ENCODE results near the gene UGT2B10. TPM values are rescaled to one million over a fixed set of nuclear protein-coding genes. Genes with fewer than 3 reads are reported as not detected.

Gene UGT2B10
- total RNA-seq, 1 experiment from 2014 or later: not detected

GRCh38 chr4:68780232-68780631 lies 35.6 kb upstream of the UGT2B10 start:
- Histone ChIP-seq H4K5ac (ENCODE audit: insufficient read length, low read depth, low read length) (no peak overlapping the region), H3K79me1 (ENCODE audit: insufficient read depth, low read depth, low read length, poor library complexity, severe bottlenecking) (no peaks in the 10 kb centered on the region)
- H3K36me3 Mint-ChIP-seq (ENCODE audit: insufficient read depth in 1 of 3, low read depth in 3 of 3): peaks cover 0 to 5% (median 0%) of the 10 kb centered on the region in 3 experiments; a peak in 1 of 7 replicates

More at GRCh38 chr4:68780232-68780631, 35.6 kb upstream of the UGT2B10 start:
- H2BK12ac ChIP-seq (ENCODE audit: insufficient read length, low read depth, low read length): no peak overlapping the region
- no peak overlapping the region for H3K23ac ChIP-seq (ENCODE audit: insufficient read length, low read depth, low read length)
- H3K18ac ChIP-seq (ENCODE audit: insufficient read length, low read depth, low read length): no peak overlapping the region
- no peak overlapping the region for H2BK5ac ChIP-seq (ENCODE audit: insufficient read length, low read length)
- no peak overlapping the region for H3K27ac Mint-ChIP-seq
- H3K4me1 Mint-ChIP-seq: peaks cover 0 to 2% of the 10 kb centered on the region in 2 experiments; a peak in 2 of 4 replicates
- H3K27ac ChIP-seq (ENCODE audit: insufficient read length, low read depth, low read length): no peak overlapping the region
- no peaks in the 10 kb centered on the region for H3K79me2 ChIP-seq (ENCODE audit: insufficient read depth, low read length)
- no peak overlapping the region for H3K4me3 Mint-ChIP-seq
- H2AFZ ChIP-seq (ENCODE audit: low read length): no peak overlapping the region
- no peak overlapping the region for H3K4ac ChIP-seq (ENCODE audit: low read depth, low read length)
- H3T11ph ChIP-seq (ENCODE audit: low read length): no peak overlapping the region
- no peak overlapping the region for H3K56ac ChIP-seq (ENCODE audit: insufficient read length, low read depth, low read length)
- H3K9me3 ChIP-seq (ENCODE audit: control insufficient read depth, low read depth, low read length): no peaks in the 10 kb centered on the region
- H4K91ac ChIP-seq (ENCODE audit: insufficient read length, low read depth, low read length): no peak overlapping the region
- no peak overlapping the region for H2BK120ac ChIP-seq (ENCODE audit: low read depth, low read length, poor library complexity, severe bottlenecking)
- no CpG with 5 or more reads among the region's 1 CpG for WGBS (ENCODE audit: extremely low coverage, insufficient read length, low lambda C conversion rate)
- no peak overlapping the region for H3K4me2 ChIP-seq (ENCODE audit: insufficient read depth, insufficient read length, low read length)
- H2BK20ac ChIP-seq (ENCODE audit: low read depth, low read length, poor library complexity, severe bottlenecking): no peak overlapping the region
- no peak overlapping the region for H3K9ac ChIP-seq (ENCODE audit: extremely low read depth, insufficient read length, low read length)
- H3K14ac ChIP-seq (ENCODE audit: insufficient read depth, low read length): no peak overlapping the region
- no peak for DNase-seq
- H2BK15ac ChIP-seq (ENCODE audit: low read depth, low read length): no peak overlapping the region
- no peaks in the 10 kb centered on the region for H3K27me3 ChIP-seq (ENCODE audit: insufficient read depth, low read length)
- TF ChIP-seq, protein P1, sequence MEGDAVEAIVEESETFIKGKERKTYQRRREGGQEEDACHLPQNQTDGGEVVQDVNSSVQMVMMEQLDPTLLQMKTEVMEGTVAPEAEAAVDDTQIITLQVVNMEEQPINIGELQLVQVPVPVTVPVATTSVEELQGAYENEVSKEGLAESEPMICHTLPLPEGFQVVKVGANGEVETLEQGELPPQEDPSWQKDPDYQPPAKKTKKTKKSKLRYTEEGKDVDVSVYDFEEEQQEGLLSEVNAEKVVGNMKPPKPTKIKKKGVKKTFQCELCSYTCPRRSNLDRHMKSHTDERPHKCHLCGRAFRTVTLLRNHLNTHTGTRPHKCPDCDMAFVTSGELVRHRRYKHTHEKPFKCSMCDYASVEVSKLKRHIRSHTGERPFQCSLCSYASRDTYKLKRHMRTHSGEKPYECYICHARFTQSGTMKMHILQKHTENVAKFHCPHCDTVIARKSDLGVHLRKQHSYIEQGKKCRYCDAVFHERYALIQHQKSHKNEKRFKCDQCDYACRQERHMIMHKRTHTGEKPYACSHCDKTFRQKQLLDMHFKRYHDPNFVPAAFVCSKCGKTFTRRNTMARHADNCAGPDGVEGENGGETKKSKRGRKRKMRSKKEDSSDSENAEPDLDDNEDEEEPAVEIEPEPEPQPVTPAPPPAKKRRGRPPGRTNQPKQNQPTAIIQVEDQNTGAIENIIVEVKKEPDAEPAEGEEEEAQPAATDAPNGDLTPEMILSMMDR (conservative IDR thresholded peaks at IDR 0.05): no peak
- H3K23me2 ChIP-seq (ENCODE audit: insufficient read length, low read depth, low read length, poor library complexity, severe bottlenecking): no peaks in the 10 kb centered on the region
- H3K4me1 ChIP-seq (ENCODE audit: insufficient read depth, low read length): no peaks in the 10 kb centered on the region
- no peaks in the 10 kb centered on the region for H3K27me3 Mint-ChIP-seq (ENCODE audit: low read depth)
- H3K9me3 Mint-ChIP-seq: peaks cover 0 to 6% of the 10 kb centered on the region in 2 experiments; a peak in 1 of 5 replicates
- H4K8ac ChIP-seq (replicated peaks; ENCODE audit: insufficient read length, low read depth, low read length): no peak overlapping the region
- no peaks in the 10 kb centered on the region for H4K20me1 ChIP-seq (ENCODE audit: control insufficient read depth, insufficient read depth, insufficient read length)
- no peak overlapping the region for H2AK5ac ChIP-seq (ENCODE audit: insufficient read length, low read length)

All from H9 (cell line).